ENCODE results near the gene TDG.

- TF ChIP-seq CTCF (IDR thresholded peaks at IDR 0.05) (no peak), REST (IDR thresholded peaks at IDR 0.05; ENCODE audit: insufficient read depth in 1 of 2, low read depth in 2 of 2, low read length in 1 of 2) (no peak)
Observed at GRCh38 chr12:103936679-103937078, 29.0 kb upstream of the TDG start.

Measured in Panc1 (cell line).